HG03108 (cell line): Measurements from ENCODE around the gene CAMTA1.
A peak's percentile ranks its signal among the peaks of the same experiment; 100 is the strongest.
"Not testable (repeated sequence)": the region's sequence is repeated elsewhere in the genome, so short reads cannot be mapped to it uniquely, and the experiment has no call there.

Experiments used
- ATAC-seq: cut with Tn5 transposase; IDR thresholded peaks from one replicate; pipeline ENCODE4 v1.9.1; 2021; ENCODE audit warnings: moderate library complexity; ENCODE audit not compliant: unreplicated experiment

Gene CAMTA1

DNA sequence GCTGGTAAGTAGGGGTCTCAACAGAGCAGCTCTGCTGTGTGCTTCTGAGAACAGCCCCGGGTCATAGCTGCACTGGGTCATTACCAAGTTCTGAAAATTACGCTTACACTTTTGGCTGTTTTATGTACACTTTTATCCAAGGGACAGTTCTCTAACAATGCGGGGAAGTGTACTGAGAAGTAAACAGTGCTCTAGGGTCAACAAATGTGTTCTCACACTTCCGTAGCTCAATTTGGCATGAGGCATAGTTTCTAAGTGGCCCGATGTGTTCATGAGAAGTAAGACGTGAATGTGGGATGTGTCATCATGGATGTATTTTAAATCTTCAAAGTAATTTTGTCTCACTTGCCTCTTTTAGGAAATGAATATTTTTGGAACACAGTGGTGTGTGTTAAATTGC lies 975.0 kb downstream of the CAMTA1 start:
- no peak for ATAC-seq

DNA sequence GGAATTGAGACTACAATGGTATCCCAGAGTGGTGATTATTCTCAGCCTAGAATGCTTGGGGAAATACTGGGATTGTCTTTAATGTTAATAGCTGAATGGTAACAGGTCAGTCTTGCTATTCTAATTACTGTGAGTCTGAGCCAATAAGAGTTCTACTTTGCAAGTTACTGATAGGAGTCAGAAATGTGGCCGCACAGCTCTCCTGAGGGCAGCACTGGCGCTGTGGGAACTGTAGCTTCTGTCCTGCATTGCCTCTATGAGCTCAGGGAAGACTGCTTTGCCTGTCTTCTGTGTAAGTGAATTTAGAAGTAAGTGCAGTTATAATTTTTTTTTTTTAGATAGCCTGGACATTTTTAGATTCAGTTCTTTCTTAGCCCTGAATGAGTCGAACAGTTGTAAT lies 975.8 kb downstream of the CAMTA1 start:
- no peak for ATAC-seq

DNA sequence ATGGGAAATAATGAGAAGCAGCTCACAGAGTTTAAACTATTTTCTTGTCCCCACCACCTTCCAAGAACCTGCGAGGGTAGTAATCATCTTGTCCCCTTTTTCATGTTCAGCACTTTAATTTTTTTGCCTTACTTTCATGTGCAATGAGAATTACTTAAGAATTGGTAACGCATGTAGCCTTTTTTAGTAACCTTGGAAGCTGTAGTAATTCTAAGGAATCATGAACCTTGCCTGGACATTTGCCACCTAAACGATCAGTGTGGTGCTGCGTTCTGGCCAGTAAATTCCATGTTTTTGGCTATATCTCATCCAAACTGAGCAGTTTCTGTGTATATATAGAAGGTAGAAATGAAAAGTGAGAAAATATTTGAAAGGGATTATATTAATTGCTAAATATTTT lies 981.9 kb downstream of the CAMTA1 start:
- ATAC-seq = no peak

DNA sequence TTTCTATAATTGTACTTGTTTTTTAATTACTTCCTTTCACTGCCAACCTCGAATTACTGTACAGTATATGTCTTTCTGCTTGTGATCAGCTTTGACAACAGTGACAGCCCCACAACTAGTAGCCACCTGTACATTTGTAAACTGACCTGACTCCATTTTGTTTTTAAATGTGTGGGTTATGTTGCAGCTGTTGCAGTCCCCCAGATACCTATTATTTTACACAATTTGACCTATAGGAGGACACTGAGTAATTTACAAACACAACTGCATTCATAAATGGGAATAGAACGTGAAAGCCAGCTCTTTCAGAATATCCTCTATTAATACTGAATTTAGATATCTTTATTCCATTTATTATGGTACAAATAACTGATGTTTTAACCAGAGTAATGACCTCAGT lies 983.3 kb downstream of the CAMTA1 start:
- no peak for ATAC-seq

DNA sequence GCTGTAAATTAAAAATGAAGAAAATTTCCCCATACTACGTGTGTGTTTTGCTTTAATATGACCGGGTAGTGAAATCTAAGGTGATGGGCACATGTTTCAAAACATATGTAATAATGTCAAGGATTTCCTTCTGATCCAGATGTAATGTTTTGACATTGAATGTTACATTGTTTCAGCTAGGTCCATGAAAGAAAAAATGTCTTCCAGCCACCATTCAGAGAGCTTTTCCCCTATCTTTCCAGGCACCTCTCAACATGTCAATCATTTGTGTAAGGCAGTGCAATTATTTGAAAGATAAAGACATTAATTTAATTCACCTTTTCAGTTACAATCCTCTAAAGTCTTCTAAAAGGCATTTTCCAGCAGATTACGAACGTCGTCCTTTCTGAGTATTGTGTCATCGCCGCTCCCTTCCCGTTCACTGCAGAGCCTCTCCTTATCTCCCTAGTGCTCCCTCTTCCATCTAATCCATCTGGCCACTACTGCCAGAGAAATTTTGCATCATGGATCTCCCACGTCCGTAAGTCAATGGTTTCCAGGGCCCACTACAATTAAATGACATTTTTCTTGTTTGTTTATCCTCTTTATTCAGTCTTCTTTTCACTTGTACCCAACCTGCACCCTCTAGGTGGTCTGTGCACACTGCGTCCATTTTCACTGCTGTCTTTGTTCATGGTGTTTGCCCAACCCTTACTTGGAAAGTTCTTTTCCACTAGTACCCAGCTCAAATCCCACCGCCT lies 984.6 kb downstream of the CAMTA1 start:
- no peak for ATAC-seq

DNA sequence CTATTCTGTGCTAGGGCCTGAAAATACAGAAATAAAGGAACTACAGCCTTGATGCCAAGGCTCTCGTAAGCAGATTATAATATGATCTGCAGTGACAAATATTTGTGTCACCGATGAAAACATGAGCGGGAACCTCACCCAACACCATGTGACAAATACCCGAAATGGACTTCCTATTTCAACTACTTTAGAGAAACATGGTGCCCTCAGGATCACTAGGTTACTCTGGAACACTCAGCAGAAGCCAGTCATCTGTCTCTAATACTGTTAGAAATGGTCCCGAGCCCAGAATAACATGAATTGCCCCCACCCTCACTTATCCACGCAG lies 985.4 kb downstream of the CAMTA1 start:
- no peak for ATAC-seq

DNA sequence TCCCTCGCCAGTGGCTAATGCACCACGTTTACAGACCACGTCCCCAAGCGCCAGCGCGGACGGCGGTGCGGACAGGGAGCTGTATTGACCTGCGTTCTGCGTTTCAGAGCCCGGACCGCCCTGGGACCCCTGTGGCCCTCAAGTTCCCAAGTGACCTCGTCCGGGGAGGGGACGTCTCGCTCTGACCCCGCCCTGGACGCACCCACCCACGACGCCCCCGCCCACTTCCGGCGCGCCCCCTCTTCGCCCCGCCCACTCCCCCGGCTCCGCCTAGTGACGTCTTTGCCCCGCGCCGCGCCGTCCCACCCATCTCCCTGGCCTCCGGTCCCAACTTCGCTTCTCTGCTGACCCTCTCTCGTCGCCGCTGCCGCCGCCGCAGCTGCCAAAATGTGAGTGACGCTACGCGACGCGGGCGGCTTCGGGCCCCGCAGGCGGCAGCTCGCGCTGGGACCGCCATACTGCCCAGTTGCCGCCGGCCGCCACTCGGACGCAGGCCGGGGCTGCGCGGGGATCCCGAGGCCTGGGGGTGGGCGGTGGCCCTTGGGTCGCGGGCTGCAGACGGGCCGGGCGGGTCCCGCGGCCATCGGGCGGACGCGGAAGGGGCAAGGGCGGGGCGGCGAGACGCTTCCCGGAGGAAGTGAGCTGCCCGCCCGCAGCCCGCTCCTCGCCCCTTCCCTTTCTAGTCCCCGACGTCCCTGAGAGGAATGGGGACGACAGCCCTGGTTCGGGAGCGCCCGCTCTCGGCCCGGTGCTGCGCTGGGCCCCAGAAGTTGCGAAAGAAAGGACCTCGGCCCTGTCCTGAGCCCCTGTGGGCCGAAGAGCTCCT lies 986.0 kb downstream of the CAMTA1 start, which contains the start of gene VAMP3:
TSS of gene VAMP3 (plus strand) at position 300 of the 826 bp plus-strand sequence. CDS start at position 388, 88 bp downstream.
- ATAC-seq = peak; percentile 60

DNA sequence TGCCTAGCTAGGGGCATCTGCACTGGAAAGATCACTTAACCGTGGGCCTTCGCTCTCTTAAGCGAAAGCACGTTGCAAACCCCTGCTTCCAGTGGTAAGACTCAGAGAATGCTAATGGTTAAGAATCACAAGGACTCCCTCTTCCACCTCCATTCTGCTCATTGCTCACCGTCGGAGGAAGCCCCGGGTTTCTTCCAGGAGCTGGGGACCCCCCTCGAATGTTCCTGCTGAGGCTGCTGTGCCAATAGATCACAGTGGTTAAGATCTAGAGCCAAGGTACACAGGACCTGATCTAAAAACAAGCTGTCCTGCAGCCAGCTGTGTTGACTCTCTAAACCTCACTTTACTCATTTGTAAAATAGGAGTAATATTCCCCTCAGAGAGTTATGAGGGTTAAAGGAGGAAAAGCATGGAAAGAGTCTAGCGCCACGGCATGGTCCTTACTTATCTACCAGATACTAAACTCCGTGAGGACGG lies 986.6 kb downstream of the CAMTA1 start:
- no peak for ATAC-seq

DNA sequence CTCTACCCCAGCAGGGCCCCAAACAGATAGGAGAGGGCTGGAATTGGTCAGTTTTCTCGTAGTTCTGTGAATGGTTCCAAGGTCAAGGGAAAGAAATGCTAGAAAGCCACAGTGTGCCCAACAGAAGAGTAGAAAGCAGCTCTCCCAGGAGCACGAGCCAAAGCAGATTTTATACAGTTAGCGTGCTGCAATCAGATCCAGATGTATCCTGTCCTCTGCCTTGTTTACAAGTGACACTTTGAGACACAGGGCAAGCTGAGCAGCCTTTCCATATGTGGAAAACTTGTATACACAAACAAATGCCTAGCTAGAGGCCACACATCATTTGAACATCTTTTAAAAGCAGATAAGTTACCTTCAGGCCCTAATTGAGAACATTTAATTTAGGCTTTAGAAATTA lies 992.3 kb downstream of the CAMTA1 start:
- no peak for ATAC-seq

DNA sequence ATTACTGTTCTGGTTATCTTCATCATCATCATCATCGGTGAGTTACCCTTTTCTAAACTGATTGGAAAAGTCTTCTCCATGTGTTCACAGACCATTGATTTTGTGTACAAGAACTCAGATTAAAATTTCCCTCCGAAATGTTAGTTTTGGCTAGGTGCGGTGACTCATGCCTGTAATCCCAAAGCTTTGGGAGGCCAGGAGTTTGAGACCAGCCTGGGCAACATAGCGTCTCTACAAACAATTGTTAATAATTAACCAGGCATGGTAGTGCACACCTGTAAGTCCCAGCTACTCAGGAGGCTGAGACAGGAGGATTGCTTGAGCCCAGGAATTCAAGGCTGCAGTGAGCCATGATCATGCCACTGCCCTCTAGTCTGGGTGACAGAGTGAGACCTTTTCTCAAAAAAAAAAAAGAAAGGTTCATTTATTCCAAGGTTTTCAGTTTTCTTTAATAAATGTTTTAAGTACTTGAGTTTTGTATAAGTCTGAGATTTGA lies 992.9 kb downstream of the CAMTA1 start:
- ATAC-seq = no peak

DNA sequence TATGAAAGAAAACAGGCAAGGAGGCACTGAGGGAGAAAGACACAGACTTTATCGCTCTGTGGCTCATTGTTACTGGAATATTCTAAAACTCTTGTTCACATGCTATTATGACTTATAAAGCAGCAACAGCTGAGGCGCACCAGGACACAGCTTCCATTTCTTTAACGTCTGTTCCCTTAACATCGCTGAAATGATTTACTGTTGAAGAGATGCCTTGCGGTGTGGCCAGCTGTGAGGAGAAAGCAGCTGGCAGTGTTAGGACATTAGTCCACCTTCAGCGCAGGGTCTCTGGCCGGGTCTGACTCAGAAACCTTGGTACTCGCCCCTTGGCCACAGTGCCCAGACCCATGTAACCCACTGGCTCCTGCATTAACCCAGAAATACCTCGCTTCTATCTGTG lies 995.7 kb downstream of the CAMTA1 start:
- ATAC-seq = no peak

DNA sequence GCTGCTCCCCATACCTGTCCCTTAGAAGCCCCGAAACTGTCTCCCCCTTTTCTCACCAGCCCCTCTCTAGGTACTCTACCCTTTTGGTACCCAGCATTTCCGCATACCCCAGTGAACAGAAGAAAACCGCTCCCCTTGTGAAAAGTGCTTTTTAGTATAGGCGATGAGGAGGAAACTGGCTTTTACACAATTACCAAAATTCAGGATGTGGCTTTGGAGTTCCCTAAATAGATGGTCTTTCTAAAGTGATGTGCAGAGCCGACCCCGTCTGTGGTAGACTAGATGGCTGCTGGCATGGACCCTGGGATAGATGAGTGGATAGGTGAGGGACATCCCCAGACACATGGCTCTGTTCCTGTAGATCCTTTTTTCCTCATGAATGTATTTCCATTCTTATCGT lies 996.2 kb downstream of the CAMTA1 start:
- no peak for ATAC-seq

DNA sequence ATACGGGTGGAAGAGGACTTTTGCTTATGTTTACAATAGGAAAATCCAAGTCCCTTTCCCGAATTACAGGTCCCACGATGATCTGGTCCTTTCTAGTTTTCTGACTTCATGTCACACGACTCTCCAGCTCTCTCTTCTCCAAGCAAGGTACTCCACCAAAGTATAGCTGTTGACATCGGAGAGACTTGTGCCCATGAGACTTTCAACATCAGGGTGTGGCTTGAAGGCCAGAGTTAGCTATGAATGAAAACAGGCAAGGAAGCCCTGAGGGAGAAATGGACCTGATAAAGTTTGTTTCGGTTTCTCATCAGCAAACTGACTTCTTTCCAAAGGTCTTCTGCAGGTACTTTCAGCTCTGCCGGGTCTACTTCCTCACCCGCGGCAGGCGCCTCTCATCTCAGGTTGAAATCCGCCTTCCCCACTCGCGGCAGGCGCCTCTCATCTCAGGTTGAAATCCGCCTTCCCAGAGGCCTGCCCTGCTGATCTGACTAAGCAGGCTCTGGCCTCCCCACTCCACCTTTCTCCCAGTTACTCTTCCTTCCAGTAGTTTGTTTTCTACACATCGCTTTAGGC lies 996.8 kb downstream of the CAMTA1 start:
- ATAC-seq = no peak

DNA sequence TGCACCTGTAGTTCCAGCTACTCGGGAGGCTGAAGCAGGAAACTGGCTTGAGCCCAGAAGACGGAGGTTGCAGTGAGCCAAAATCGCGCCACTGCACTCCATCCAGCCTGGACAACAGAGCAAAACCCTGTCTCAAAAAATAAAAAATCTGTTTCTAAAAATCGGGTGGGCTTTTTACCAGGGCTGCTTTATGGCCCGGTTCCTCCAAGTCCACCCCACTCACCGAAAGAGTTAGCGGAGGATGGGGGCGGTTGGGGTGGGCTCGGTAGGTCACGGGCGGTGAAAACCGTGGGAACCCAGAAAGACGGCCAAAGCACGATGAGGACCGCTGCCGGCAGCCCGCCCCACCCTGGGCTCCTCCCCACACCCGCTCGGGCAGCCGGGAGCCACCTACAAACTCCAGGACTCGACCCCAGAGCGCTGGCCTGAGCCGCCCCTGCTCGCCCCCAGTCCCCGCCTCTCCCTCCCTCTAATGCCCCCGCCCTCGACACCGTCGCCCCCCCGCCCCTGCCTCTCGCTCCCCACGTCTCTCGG lies 998.0 kb downstream of the CAMTA1 start:
- no peak for ATAC-seq

DNA sequence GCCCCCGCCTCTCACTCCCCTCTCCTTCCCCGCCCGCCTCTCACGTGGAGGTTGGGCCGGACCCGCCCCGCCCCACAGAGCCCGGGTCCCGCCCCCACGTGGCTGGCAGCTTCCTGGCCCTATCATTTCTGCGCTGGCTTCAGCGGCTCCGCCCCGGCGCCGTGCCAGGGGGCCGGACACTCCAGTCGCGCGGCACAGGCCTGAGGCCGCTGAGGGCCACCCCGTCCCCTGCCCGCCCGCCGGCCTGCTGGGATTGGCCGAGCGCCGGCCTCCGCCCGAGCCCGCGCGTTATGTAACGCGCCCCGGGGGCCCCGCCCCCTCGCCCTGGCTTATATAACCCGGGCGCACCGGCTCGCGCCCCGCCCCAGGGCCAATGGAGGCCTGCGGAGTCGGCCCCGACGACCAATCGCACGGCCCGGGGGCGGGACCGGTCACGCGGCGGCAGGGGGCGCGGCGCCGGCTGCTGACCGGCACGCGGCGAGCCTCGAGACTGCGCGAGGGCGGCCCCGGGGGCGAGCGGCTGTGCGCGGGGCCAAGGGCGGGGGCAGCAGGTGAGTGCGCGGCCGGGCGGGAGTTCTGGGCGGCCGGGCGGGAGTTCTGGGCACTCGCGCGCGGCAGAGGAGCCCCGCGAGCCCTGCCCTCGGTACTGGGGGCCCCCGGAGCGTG lies 998.7 kb downstream of the CAMTA1 start, which contains the start of gene PER3:
TSS of gene PER3 (plus strand) at position 466 of the 666 bp plus-strand sequence. CDS start 587 bp downstream, outside the sequence.
- ATAC-seq = peak; percentile 87

DNA sequence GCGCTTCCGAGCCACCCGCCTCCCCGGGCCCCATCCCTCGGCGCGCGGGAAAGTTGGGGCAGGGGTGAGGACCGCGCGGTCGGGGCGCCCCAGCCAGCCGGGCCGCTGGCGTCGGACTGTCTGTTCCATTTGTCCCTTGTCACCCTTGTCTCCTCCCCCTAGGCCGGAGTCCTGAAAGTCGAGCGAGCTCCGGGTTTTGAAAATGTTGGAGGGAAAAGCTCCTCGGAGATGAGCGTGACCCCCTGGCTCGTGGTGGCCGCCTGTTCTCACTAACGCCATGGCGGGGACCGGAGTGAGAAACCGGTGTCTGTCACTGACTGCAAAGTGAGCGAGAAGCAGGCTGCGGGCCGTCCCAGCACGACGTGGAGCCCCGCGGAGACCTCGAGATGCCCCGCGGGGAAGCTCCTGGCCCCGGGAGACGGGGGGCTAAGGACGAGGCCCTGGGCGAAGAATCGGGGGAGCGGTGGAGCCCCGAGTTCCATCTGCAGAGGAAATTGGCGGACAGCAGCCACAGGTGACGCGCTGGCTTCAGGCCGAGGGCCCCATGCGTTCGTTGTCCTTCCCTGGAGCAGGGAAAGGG lies 999.3 kb downstream of the CAMTA1 start:
- no peak for ATAC-seq

DNA sequence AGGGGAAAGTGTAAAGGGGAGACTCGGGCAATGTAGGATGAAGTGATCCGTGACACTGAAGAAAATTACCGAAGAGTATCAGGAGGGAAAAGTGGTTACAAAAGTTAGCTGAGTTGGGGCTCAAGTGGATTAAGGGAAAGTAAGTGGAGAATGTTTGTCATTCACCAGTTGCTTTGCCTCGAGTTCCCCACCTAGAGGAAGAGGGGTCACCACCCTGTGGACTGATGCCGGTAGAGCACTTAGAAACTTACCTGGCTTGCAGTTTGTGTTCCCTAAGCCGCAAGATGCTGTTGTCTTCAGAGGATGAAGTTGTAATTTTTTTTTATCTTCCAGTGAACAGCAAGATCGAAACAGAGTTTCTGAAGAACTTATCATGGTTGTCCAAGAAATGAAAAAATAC lies 999.9 kb downstream of the CAMTA1 start:
- ATAC-seq = no peak

DNA sequence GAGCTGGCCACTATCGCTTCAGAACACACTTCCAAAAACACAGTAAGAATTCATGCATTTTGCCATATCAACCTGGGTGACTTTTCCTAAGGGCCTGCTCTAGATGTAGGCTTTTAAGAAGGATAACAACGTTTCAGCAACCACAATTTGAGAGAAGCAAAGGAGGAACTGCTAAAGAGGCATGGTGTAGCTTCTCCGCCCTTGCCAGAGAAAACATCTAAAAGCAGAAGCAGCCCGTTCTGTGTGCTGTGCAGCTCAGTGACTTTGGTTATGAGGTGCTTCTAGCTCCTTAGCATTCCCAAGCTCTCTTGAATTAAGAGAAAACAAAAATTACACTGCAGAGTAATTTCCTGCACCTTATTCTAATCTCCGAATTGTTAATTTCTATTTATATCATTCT lies 1001.5 kb downstream of the CAMTA1 start:
- no peak for ATAC-seq

DNA sequence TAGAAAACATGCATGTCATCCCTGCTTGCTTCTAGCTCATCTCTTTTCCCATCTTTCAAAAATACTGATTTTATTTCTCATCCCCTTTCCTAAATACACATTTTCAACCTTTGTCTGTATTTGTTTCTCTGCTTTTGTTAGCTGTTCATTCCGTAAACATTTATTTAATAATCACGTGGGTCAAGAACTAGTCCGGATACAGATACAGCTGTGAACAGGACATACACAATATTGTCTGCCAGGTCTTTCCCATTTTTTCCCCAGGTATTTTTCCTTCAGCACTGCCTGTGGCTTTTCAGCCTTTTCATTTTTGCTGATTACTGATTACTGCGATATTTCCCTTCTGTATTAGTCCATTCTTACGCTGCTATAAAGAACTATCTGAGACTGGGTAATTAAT lies 1004.6 kb downstream of the CAMTA1 start:
- no peak for ATAC-seq

DNA sequence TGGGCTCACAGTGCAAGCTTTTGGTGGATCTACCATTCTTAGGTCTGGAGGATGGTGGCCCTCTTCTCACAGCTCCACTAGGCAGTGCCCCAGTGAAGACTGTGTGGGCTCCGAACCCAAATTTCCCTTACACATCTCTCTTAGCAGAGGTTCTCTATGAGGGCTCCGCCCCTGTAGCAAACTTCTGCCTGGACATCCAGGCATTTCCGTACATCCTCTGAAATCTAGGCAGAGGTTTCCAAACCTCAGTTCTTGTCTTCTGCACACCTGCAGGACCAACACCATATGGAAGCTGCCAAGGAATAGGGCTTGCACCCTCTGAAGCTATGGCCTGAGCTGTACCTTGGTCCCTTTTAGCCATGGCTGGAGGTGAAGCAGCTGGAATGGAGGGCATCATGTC lies 1005.8 kb downstream of the CAMTA1 start:
- ATAC-seq = not testable (repeated sequence)
